Cerebellar cortex (tissue), 1 donor: ENCODE measurements around the gene TRIO.
A peak's percentile ranks its signal among the peaks of the same experiment; 100 is the strongest.
"Not testable (repeated sequence)": the region's sequence is repeated elsewhere in the genome, so short reads cannot be mapped to it uniquely, and the experiment has no call there.

Experiments used
- DNase-seq: peaks from one replicate; pipeline ENCODE4 v3.0.0-alpha.2; 2015; ENCODE audit warnings: low spot score

Gene TRIO

GRCh38 chr5:14142827-14143545 is at the start of gene TRIO:
TRIO (plus strand) TSS chr5:14143342; CDS start chr5:14143726, 384 bp downstream.
- DNase-seq: peak; percentile 93

DNA sequence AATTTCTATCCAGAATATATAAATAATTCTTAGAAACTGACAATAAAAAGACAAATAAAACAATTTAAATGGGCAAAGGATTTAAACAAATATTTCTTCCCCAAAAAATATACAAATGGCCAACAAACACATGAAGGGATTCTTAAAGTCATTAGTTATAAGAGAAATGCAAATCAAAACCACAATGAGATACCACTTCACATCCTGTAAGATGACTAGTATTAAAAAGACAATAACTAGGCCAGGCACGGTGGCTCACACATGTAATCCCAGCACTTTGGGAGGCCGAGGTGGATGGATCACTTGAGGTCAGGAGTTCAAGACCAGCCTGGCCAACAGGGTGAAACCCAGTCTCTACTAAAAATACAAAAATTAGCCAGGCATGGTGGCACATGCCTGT is 45.8 kb upstream of the TRIO start:
- DNase-seq: not testable (repeated sequence)

DNA sequence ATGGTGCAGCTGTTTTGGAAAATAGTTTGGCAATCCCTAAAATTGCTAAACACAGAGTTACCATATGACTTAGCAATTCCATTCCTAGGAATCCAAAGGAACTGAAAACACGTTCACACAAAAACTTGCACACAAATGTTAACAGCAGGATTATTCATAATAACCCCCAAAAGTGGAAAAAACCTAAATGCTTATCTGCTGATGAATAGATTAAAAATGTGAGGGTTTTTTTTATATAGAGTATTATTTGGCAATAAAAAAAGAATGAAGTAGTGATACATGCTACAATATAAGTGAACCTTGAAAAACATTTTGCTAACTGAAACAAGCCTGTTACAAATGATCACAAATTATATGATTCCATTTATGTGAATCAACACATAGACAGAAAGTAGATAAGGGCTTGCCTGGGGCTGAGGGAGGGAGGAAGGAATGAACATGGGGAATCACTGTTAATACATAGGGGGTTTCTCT is 45.1 kb upstream of the TRIO start:
- no peak for DNase-seq

GRCh38 chr5:14100281-14100680 is 42.9 kb upstream of the TRIO start:
- DNase-seq: no peak

GRCh38 chr5:14101922-14102321 is 41.2 kb upstream of the TRIO start:
- peak; percentile 43 for DNase-seq

- DNase-seq: peak; percentile 9
Measured at GRCh38 chr5:14102666-14103065, 40.5 kb upstream of the TRIO start.

DNA sequence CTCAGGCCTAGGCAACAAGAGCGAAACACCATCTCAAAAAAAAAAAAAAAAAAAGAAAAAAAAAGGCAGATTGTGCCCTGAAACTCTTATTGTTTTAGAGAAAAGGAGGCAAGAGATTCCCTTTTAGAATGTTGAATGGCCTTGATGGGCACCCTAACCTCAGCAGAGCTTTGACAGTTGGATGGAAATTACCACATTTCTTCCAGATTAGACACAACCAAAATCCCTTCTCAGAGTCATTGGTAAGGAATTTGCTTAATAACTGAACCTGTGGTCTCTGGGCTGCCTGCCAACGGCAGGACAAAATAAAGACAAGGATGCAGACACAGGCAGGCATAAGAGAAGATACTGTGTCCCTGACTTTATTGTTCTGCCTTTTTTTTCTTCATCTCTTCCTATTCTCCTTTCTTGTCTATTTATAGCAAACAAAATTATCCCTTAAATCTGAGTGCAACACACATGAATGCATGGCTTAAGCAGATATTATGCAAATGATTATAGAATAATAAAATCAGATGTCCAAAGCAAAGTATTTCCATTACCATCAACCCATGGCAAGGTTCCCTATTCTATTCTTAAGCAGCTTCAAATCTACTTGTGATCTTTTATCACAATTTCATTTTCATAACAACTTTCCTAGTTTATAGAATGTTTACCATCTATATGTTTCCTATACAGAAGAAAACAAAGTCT is 37.3 kb upstream of the TRIO start:
- DNase-seq: peak; percentile 42

DNA sequence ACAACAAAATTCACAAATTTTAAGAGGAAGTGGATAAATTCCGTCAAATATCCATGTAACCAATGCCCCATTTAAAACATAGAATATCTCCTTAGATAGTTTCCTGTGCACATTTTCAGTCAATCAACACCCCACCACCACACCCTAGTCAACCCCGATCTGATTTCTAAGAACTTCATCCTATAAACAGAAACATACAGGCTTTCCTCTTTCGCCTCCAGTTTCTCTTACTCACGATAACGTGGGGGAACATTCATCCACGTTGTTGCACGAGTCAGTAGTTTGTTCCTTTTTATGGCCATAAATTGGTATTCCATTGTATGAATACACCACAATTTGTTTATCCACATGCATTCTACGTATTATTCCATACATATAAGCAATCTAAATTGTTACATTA is 35.6 kb upstream of the TRIO start:
- no peak for DNase-seq

- peak; percentile 76 for DNase-seq
Measured at GRCh38 chr5:14108170-14108996, 34.8 kb upstream of the TRIO start.

GRCh38 chr5:14109041-14109747 is 33.9 kb upstream of the TRIO start:
- DNase-seq: no peak

- no peak for DNase-seq
Measured at GRCh38 chr5:14109771-14110170, 33.4 kb upstream of the TRIO start.

GRCh38 chr5:14110196-14110595 is 32.9 kb upstream of the TRIO start:
- DNase-seq: no peak

GRCh38 chr5:14110680-14111079 is 32.5 kb upstream of the TRIO start:
- DNase-seq: no peak

- no peak for DNase-seq
Measured at GRCh38 chr5:14112998-14113652, 30.0 kb upstream of the TRIO start.

DNA sequence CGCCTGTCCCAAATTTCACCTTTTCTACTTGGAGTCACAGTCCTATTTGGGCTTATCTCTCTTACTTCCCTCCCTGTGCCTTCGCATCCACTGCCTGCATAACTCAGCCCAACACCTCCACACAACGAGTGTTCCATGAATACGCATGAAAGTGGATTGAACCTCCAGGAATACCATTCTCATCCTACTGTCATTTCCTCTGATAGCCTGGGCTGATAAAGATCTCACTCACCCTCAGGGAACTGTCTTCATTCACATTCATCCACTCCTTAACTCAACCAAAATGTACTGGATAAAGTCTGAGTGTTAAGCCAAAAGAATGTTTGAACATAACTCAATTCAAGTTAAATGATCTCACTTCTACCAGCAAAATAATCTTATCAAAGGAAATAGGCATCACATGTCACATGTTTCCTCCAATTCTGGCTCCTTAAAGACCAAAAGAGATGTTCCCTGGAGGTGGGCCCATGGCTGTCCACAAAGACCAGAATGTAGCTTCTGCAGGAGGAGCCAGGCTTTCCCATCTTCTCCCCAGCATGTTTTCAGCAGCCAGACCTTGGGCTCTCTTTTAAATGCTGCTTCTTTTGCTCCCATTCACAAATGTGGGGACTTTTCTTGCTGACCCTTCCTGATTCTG is 28.4 kb upstream of the TRIO start:
- DNase-seq: no peak

DNA sequence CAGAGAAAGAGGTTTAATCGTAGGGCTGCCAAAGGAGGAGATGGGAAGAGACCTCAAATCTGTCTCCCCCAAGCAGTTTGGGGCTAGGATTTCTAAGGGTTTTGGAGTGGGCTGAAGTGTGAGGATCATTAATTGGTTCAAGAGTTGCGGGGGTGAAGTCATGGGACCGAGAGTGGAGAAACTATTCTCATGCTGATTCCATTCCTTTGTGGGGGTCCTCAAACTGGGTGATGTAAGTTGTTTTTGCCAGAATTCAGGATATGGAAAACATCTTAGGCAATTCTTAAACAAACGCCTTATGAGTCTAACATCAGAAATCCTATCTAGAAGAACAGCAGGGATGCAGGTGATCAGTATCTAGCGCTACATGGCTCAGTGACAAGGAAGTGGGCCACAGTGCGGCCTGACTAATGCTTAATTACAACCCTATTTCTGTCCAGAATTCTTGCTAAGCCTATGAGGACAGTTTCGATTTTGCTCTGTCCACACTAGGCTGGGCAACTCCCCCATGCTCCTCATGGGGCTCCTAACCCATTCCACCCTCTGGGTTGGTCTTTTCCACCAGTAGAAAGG is 27.7 kb upstream of the TRIO start:
- DNase-seq: no peak

DNA sequence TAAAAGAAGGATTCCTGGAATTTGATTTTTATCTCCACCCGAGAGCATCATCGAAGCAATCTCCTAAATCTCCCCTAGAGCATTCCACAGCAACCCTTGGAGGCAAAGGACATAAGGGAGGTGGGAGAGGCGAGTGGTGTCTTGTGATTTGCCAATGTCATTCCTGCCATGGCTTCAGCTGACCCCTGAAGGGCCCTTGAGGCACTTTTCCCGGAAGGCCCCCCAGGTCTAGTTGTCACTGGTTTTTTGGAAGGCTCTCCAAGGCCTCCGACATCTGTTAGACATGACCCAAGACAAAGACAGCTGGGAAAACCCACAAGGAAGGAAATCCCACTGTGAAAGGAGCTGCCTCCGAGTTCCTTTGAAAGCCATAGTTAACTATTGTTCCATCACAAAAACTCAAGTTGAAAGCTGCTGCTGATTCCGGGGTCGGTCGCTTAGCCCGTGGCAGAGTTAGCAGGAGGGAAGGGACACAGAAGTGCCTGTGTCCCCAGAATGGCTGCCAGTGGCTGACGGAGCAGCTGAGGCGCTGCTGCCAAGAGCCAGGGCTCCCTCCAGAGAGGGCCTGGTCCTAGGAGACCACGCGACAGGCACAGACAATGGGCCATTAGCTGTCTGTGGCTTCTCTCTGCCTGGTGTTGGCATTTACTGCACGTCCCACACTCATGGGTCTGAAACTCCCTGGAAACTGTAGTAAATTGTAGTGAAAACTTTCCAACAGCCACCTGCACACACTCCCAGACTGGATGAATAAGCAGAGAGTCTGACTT is 24.4 kb upstream of the TRIO start:
- DNase-seq: peak; percentile 29

DNA sequence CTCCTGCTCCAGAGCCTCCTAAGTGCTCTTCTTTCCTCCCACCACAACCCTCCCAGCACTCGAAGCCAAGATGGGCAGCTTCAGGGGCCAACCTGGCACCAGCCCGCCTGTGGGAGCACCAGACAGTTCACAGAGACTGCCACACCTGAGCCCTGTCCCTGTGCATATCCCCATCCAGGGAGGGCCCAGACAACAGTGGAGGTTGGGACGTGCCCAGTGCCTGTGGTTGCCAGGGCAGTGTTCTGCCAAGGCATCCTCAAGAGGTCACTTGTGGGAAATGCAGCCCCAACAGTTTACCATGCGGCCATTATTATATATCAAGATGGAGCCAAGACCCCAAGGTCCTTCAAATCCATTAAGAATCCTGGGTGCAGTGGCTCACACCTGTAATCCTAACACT is 23.0 kb upstream of the TRIO start:
- no peak for DNase-seq

GRCh38 chr5:14121552-14121951 is 21.6 kb upstream of the TRIO start:
- no peak for DNase-seq

DNA sequence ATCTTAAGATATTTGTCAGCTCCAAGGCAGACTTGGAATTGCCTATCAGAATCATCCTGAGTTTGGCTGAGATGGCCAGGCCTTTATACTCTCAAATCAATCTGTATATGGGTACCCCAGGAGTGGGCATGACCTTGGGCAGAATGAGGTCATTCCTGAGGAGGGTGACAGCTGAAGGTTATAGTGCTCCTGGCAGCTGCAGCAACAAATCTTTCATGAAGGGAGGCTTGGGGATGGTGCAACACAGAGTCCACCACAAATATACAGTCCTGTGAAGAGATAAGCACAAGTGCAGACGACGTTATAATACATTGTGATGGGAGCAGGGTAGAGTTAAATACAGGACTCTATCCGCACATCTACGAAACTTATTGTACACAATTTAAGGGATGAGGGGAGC is 21.1 kb upstream of the TRIO start:
- DNase-seq: no peak
